NCI-H2227 treated with DMSO at 0.1 percent for 48 hours (cell line): Measurements from ENCODE around the gene PDZRN4.
"Not testable (repeated sequence)": the region's sequence is repeated elsewhere in the genome, so short reads cannot be mapped to it uniquely, and the experiment has no call there.

Source experiments
- DNase-seq: peaks from one replicate; lab custom pipeline; 2025; lab: John Stamatoyannopoulos, UW

PDZRN4 gene

GRCh38 chr12:41213648-41214047 is 25.5 kb downstream of the PDZRN4 start:
- no peak for DNase-seq

- no peak for DNase-seq
Observed at GRCh38 chr12:41217727-41218126, 29.6 kb downstream of the PDZRN4 start.

DNA sequence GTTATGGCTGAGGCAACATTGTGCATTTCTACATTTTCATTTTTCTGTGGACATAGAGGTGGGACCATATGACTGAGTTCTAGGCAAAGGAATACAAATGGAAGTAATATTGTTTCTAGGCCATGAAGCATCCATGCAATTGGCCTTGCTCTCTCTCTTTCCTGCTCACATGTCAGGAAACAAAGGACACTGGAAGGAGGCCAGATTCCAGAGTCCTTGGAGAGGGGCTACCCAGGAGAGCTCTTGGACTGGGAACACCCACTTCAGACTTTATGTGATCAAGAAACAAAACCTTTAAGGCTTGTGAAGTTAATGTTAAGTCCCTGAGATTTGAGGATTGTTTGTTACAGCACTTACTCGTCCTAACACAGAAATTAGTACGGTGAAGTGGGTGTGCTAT is 32.8 kb downstream of the PDZRN4 start:
- DNase-seq = no peak

DNA sequence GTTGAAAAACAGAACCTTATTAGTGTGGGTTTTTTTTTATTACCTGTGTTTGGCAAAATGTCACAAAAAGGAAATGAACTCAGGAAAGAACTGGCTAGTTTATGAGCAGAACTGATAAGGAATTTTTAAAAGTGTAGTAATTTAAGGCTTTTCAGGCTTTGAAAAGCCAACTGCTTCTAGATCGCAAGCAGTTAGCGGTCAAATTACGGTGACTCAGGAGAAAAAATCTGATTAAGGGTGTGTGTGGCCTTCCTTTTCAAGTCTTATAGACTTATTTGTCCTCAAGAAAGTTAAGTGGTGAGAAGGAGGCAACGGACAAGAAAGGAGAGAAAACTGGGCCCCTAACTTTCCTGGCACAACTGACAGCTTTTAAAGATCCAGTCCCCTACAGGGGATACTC is 33.4 kb downstream of the PDZRN4 start:
- no peak for DNase-seq

- DNase-seq = no peak
Observed at GRCh38 chr12:41223600-41223999, 35.5 kb downstream of the PDZRN4 start.

- DNase-seq = no peak
Observed at GRCh38 chr12:41224066-41224465, 35.9 kb downstream of the PDZRN4 start.

DNA sequence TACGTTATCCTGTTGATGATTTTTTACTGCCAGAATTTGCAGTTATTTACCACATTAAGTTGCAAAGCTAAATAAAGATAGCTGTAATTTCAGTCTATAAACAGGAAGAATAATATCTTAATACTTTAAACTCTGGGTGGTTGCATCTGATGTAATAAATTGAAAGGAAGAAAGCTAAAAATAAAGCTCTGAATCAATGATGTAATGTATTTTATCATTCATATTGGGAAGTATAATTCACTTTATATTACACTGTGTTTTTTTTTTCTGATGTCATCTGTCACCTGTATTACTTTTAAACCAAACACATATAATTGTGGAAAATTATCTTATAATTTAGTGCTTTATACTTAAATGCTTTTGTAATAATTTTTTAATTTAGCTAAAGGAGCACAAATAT is 37.1 kb downstream of the PDZRN4 start:
- DNase-seq = no peak

DNA sequence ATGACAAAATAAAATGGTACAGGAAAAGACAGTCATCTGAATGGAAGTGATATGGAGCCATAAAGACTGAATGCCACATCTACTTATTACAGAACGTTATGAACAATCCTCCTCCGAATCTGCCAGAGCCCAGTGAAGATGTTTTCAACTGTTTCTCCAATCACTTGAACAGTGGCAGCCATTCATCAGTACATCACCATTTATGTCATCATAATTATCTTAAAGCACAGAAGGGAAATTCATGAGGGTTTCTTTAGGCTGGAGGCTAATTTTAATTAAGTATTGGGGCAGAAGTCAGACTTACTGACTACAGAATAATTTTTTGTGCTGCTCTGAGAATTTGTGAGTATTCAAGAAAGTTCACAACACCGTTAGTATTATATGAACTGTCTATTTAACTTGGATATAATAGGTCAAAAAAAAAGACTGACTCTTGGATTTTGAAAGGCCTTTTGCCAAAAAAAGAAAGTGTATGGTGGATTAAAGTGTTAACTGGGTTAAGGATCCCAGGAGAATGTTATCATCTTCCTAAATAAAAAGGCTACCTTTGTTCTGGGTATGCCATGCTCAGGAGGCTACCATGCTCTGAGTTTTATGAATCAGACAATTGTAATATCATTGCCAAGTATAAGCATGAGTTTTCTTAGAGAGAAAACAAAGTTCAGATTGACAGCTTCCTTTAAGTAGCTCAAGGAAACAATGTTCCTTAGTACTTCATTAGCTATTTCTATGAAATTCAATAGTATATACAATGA is 40.1 kb downstream of the PDZRN4 start:
- DNase-seq = no peak

GRCh38 chr12:41230756-41231155 is 42.6 kb downstream of the PDZRN4 start:
- DNase-seq = no peak

- DNase-seq = no peak
Observed at GRCh38 chr12:41234692-41235091, 46.6 kb downstream of the PDZRN4 start.

DNA sequence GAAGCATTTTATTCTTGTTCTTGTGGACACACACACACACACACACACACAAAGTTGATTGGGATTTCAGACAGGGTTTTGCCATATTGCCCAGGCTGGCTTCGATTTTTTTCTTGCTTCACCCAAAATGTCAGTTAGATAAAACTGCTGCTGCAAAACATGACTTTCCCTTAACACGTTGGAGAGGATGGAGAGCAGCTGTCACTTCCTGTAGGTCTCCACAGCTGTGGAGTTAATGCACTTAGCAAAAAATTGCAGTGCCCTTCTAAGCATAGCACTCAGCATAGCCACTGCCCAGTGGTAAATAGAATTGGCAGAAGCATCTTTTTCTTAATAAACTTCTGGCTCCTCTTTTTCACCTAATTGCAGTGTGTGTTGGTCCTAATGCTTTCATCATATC is 54.5 kb downstream of the PDZRN4 start:
- no peak for DNase-seq

DNA sequence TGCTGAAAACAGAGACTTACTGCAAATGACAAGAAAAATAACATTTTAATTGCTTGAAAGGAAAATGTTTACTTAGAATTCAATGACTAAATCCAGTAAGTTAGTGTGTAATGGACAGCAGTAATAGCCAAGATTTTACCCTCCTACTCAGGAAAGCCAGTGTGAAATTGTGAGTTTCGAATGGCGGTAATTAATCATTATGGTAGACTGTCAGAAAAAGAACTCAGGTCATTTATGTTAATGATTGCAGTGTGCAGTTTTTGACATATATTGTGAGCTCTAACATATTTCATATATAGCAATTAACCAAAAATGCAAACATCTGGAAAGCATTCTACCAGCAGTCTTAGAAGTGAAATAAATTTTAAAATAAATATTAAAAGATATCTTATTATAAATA is 60.3 kb downstream of the PDZRN4 start:
- no peak for DNase-seq

DNA sequence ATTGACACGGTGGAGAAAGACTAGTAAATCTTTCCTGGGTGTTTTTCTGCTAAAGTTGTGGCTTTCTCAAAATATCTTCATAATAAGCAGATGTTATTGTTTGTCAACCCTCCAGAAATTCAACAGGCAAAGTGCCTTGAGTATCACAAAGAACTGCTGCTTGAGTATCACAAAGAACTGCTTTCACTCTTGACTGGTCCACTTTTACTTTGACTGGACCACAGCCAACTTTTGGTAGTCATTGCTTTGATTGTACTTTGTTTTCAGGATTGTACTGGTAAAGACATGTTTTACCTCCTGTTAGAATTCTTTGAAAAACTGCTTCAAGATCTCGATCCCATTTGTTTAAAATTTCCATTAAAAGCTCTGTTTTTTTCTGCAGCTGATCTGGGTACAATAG is 62.6 kb downstream of the PDZRN4 start:
- no peak for DNase-seq

DNA sequence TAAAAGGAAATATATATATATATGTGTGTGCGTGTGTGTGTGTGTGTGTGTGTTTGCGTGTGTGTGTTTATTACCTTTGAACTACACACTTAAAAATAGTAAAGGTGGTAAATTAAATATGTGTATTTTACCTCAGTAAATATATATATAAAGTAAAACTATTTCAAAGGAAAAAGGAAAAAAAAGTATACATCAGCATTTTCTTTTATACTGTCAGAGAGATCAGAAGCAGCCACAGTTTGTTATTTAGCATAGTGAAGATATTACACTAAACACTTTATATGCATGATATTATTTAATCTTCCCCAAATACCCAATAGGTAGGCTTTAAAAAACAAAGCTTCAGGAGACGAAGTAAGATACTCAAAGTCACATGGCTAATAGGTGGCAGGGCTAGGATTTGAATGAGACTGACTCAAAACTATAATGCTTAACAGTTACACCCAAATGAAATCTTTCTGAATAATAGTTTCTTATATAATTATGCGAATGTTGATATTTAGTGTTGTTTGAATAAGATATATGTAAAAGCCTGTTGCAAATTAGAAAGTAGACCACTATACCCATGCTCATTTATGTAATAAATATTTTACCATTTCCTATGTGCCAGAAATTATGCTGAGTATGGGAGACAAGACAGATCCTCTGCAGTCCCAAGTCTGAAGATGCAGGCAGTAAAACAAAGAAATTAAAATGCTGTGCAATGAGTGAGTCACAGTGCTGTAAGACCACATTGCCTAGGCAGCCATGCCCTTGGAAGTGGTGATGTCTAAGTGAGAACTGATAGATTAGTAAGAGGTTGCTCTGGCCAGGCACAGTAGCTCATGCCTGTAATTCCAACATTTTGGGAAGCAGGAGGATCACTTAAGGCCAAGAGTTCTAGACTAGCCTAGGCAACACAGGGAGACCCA is 66.1 kb downstream of the PDZRN4 start:
- no peak for DNase-seq

- not testable (repeated sequence) for DNase-seq
Observed at GRCh38 chr12:41263196-41263595, 75.1 kb downstream of the PDZRN4 start.

DNA sequence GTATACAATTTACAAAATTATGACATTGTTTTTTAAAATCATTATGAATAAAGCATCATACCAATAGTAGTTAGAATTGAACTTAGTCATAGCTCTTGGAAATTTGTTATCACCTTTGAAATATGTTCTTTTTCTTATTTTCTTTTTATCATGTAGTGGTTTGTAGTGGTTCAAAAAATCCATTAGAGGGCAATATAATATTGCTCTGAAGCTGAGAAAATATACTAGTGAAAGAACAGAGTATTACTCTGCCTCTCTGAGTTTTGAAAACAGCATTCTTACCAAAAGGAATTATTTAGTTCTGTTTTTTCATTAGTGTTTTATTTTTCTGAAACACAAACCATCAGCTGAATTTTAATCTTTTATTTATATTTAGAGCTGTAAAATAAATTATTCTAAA is 76.2 kb downstream of the PDZRN4 start:
- no peak for DNase-seq

DNA sequence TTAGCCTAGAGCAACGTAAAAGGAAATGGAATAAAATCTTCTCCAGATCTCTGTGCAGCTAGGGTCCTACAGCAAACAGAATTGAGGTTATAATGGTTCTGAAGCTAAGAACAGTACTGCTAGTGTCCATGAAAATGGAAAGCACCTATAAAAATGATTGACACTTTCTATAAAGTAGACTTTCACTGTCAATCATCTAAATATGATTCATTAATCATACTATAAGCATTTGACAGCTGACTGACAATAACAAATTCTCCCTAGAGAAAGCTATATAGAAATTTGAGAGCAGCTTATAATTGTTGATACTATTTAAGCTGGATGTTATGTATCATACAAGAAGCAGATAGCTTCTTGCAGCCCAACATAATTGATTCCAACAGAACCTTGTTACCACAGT is 80.9 kb downstream of the PDZRN4 start:
- no peak for DNase-seq

GRCh38 chr12:41271489-41271888 is 83.4 kb downstream of the PDZRN4 start:
- no peak for DNase-seq

GRCh38 chr12:41274643-41275042 is 86.5 kb downstream of the PDZRN4 start:
- no peak for DNase-seq

DNA sequence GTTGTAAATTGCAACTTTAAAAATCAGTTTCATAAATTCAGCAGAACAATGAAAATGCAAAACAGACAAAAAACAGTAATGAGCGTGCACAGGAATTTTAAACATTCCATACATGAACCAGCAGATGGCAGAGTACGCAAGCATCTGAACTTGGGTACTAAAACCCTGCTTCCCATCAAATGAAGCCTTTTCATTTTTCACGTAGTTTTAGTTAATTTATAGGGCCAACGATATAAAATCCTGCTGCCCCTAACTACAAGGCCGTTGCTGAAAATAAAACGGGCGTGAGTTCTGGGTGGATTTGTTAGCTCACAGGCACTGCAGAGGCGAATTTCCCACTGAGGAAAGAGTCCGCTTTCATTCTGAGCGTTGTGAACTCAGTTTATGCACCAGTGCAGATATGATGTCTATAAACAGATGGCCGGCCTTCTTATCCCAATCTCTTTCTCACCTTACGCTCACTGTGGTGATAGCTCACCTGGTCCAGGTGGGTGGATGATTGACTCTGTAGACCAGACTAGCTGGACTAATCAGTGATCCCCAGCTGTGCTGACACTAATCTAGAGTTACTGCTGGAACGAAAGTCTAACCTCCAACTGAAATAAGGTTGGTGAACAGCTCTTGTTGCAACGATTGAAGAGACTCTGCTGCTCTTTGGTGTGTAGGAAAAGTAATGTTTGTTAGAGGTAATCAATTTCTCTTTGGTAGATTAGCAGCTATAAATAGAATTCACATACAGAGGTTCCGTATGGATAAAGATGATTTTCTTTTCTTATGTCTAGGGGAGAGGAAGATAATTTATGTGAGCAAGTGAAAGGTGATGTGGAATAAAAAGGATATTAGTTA is 89.2 kb downstream of the PDZRN4 start:
- DNase-seq = no peak

DNA sequence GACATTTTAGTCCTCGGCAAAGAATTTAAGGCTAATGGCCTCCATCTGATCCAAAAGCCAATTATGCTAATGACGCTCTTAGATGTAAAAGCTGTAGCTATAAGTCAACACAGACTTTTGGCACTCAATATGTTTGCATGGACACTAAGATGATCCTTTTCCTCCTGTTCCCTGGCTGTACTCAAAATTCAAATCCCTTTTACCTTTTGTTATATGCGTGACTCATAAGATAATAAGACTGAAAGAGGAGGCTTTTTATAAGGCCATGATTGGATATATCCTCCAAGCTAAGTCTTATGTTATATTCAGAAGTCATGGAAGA is 89.8 kb downstream of the PDZRN4 start:
- DNase-seq = no peak

- DNase-seq = not testable (repeated sequence)
Observed at GRCh38 chr12:41280341-41281095, 92.4 kb downstream of the PDZRN4 start.
